22Rv1 (cell line): Measurements from ENCODE around the gene GEN1.

ENCODE experiments used
- CTCF ChIP-seq: fragments of 450-650 bp; IDR thresholded peaks from 2 replicates; pipeline ENCODE4 v1.5.1; 2017; ENCODE audit warnings: mild to moderate bottlenecking
- ZFX ChIP-seq: fragments of 450-650 bp; IDR thresholded peaks from 2 replicates; pipeline ENCODE4 v1.6.1; 2017; ENCODE audit warnings: antibody characterized with exemption, borderline replicate concordance

DNA sequence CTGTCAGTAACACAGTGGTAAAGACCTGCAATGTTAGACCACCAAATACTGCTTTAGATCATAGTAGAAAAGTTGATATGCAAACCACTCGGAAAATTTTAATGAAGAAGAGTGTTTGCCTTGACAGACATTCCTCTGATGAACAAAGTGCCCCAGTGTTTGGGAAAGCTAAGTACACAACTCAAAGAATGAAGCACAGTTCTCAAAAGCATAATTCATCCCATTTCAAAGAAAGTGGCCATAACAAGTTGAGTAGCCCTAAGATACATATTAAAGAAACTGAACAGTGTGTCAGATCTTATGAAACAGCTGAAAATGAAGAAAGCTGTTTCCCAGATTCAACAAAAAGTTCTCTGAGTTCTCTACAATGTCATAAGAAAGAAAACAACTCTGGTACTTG lies 27.5 kb downstream of the GEN1 start:
- TF ChIP-seq CTCF (no peak), ZFX (no peak)
